Embryonic facial prominence (tissue), 1 donor: Measurements from ENCODE around the gene ELF5.

Experiments used
- DNase-seq: peaks from one replicate; pipeline ENCODE4 v3.0.0-alpha.2; 2016; ENCODE audit errors: extremely low spot score

ELF5 gene

DNA sequence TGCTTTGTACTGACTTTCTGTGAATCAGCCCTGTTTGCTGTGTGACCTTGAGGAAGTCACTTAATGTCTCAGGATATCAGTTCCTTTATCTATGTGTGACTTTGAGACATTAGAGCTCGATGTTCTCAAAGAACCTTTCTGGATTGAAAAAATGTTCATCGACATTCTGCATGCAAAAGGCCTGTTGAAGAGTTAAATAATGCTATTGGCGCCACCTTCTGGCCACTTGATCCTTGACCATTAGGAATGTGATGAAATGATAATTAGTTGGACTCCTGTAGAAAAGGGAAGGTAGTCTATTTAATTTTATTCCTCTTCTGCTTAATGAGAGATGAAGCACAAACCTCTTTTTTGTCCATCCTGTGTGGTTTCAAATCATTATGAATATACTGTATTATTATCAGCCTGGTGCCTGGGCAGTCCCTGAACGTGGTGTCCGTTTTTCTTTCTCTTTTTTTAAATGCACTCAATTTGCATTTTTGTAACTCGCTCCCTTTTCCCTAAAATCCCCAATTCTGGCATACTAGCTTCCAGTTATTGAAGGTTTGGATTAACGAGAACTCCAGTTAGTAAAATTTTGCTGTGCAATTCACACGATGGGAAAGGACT, 20.7 kb downstream of the ELF5 start:
- no peak for DNase-seq

DNA sequence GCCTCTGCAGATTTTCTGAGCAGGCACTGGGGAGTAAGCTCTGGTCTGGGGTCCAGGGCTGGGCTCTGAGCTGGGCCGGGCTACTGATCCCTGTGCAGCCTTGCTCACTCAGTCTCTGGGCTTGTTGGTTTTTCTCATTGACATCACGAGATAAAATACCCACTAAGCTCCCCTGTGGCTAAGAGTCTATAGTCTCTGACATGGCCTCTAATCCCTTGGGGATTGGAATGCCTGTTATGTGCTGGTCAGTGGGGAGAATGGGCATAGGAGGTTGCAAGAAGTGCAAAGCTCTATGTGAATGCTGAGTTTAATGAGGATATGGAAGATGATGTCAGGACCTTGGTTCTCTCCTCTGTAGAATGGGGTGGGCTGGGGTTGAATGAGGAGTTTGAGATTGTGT, 23.3 kb downstream of the ELF5 start:
- no peak for DNase-seq

DNA sequence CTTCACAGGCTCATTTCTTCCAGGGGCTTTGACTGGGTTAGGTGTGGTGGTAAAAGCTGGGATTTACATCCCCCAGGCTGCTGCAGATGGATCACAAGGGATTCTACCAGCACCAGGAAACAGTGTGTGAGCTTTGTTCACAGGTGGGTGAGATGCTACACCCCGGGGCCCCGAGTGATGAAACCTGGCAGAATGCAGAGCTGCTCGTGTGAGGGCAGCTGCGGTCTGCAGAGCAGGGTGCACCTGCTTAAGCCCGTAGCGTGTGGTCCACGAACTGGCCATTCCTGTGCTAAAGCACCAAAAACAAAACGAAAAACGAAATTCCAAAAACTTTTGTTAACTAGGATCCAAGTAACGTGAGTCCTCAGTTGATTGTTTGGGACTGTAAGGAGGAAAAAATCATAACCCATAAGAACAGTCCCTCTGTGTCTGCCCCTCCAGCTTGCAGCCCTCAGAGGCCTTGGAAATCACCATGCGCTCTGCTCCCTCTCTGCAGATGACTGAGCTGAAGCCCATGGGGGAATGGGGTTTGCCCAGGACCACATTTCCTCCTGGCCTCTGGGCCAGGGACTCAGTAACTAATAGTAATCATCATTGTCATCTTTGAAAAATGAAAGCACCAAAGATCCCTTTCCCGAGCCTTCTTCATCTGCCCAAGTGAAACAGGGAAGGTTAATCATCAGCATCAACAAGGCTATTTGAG, 24.6 kb downstream of the ELF5 start:
- DNase-seq, result no peak

DNA sequence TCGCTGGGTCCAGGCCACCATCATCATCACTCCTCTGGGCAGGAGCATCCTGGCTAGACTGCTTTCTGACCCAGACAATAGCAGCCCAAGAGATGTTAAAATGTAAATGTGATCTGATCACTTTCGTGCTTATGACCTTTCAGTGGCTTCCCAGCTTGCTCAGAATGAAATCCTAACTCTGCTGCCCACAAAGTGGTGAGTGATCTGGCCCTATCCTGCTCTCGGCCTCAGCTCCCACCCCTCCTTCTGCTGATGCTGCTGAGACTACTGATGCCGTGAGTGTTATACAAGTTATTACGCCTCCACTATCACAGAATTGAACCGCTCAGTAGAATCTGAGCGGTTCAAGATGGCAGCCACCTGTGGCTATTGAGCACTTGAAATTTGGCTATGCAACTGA, 26.2 kb downstream of the ELF5 start:
- no peak for DNase-seq

DNA sequence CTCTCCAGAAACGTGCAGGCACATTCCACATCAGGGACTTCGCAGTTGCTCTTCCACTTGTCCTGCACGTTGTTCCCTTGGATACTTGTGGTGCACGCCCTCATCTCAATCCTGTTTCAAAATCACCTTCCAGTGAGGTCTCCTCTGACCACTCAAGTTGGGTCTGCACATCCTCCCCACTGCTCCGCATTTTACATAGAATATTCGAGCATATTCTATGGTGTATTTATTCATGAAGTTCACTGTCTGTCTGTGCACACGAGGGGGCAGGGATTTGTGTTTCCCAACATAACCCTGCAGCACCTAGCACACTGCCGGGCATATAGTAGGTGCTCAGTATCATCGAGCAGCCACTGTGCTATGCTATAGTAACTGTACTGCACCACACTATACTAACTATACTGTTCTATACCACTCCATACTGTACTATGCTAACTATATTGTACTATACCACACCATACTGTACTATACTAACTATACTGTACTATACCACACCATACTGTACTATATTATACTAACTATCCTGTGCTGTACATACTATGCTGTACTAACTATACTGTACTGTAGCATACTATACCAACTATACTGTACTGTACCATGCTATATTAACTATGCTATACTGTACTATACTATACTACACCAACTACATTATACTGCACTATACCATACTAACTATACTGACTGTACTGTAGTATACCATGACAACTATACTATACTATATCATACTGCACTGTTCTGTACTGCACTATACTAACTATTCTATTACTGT, 30.3 kb downstream of the ELF5 start:
- DNase-seq, result no peak

DNA sequence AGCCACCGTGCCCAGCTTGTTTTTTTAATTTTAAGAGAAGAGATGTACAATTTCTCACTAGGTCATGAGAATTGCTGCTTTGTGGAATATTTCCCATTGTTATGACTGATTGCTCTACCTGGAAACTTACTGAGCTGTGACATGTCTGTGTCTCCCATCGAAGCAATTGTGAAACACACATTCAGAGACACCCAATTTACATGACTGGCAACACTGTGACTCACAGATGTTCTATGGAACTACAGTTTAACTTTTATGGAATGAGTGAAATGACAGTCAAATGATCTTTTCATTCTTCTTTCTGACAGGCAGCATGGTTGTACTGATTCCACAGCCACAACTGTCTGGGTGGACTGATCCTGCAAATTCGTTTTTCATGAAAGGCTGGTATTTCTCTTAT, 32.3 kb downstream of the ELF5 start:
- DNase-seq, result no peak

DNA sequence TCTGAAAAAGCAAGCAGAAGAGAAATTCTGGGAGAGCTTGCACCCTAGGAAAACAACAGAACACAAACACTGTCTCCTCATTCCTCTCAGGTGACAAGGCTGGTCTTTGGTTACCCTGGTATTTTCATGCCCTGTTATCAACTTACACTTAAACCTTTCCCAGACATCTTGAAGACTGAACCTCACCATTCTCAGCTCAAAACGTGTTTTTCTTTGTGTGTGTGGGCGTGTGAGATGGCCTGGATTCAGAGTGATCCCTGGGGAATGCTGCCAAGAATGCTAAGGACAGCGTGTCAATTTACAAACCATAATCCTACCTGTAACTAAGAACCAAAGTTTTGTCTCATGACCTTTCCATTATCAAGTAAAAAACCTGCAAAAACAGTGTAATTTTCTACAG, 33.3 kb downstream of the ELF5 start:
- no peak for DNase-seq

DNA sequence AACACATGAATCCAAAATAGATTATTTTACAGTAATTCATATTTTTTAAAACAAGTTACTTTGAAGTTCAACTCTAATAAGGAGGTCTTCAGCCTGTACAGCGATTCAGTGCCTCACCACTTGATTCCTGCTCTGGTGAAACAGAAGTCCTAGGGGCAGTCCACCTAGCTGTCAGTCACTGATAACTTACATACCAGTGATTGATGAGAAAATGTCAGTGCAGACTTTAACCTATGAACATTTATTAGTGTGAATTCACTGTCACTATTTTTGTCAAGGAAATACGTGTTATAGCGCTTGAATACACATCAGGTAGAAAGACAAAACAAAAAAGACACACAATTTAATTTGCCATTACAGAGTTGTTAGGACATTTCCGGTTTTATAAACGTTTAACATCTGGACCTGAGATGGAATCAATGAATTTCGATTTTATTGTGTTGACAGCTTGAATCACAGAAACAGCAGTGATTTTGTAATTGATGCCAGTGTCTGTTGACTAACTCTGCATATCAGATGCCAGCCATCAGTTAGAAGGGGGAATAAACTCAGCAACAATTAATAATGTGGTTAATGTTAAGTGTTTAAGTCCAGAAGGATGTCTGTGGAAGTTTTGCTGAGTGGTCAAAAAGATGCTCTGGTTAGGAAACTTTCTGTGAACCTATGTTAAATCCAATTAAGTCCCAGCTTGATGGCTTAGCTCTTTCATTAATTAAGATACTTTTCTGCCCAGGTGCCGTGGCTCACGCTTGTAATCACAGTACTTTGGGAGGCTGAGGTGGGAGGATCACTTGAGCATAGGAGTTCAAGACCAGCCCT, 34.5 kb downstream of the ELF5 start:
- no peak for DNase-seq

DNA sequence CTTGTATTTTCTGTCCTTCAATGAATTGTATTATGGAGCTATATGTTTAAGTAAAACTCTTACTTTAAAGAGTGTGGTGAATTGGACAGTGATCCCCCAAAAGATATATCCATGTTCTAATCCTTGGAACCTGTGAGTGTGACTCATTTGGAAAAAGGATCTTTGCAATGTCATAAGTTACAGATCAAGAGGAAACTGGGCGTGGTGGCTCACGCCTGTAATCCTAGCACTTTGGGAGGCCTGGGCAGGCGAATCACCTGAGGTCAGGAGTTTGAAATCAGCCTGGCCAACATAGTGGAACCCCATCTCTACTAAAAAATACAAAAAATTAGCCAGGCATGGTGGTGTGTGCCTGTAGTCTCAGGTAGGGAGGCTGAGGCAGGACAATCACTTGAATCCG, 36.7 kb downstream of the ELF5 start:
- no peak for DNase-seq

DNA sequence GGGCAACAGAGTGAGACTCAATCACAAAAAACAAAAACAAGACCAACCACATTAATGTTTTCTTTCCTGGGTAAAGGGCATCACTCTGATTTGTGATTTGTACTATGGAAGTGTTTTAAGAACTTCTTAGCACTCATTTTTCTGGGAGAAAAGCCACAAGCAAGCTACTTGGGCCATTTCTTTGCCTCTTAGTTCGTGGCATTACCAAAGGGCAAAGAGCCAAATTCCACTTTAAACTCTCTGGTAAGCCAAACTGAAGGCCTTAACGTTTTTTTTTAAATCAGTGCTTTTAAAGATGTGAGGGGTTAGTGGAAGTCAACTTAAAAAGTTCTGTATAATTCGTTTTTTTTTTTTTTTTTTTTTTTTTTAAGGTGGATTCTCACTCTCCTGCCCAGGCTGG, 37.9 kb downstream of the ELF5 start:
- no peak for DNase-seq

DNA sequence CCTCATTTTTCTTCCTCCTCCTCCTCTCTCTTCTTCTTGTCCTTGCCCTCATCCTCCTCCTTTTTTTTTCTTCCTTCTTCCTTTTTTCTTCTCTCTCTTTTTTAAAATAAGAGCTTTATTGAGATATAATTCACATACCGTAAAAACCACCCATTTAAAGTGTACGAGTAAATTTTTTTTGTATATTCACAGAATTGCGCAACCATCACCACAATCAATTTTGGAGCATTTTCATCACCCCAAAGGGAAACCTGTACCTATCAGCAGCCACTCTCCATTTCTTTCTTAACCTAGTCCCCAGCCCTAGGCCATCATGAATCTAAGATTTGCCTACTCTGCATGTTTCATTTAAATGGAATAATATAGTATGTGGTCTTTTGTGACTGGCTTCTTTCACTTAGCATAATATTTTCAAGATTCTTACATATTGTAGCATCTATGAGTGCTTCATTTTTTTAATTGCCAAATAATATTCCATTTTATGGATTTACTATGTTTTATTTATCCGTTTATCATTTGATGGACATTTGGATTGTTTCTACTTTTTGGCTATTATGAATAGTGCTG, 39.9 kb downstream of the ELF5 start:
- DNase-seq, result no peak

DNA sequence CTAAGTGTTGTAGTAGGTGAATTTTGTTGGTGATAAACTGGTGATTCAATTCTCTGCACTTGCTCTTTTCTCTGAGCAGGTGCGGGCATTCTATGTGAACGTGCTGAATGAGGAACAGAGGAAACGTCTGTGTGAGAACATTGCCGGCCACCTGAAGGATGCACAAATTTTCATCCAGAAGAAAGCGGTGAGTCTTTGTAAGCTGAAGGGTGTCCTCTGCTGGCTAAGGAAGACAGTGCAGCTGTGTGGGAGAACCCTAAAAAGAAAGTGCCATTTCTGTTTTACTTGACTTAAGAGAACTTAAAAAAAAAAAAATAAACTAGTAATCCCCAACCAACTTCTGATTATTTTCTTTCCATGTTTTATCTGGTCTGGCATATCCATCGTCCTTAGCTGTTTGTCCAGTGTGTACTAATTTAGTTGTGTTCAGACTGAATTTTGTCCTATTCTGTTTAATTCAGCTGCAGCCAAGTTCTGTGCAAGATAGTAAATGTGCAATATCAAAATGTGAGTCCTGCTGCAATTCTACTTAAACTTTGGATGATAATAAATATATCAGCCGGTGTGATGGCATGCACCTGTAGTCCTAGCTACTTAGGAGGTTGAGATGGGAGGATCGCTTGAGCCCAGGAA, 45.3 kb downstream of the ELF5 start:
- no peak for DNase-seq

DNA sequence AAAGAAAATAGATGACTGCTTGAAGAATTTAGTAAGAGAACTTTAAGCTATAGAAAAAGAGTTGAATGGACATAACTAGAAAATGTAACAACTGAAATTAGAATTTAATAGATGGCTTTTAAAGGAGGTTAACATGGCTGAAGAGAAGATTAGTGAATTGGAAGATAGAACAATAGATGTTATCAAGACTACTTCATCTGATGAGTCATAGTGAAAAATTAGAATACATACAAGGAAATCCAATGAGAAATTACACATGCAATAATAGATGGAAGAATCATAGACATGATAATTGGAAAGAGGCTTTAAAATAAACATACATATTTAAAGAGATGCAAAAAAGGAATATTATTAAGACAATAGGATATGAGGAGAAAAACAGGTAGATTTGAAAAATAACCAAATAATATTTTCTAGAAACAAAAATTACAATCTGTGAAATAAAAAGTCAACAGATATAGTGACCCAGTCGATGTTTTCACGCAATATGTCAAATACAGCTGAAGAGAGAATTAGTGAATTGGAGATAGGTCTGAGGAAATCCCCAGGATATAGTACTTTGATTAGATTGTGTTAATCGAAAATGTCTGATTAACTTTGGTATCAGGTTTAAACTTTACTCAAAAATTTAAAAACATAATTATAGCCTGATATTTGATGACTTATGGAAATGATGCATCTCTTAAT, 46.6 kb downstream of the ELF5 start:
- DNase-seq, result no peak

DNA sequence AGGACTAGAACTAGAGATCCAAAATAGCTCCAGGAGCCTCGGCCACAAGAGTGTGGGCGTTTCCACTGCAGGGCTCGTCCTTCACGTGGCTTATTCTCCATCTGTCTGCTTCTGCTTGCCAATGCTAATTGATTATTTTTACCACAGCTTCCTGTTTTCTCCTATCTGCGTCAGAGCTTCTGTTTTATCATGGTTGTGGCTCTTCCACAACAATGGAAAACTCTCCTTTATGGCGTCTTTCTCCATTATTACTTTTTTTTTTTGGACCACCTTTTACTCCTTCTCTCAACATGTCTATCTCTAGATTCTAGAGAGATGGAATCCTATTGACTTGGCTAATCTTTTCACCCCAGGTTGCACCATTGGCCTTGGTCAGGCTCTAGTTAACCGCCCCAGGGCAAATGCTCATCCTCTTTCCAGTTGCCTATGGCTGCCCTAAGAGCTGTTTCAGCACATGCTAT, 49.0 kb downstream of the ELF5 start:
- DNase-seq, result no peak

DNA sequence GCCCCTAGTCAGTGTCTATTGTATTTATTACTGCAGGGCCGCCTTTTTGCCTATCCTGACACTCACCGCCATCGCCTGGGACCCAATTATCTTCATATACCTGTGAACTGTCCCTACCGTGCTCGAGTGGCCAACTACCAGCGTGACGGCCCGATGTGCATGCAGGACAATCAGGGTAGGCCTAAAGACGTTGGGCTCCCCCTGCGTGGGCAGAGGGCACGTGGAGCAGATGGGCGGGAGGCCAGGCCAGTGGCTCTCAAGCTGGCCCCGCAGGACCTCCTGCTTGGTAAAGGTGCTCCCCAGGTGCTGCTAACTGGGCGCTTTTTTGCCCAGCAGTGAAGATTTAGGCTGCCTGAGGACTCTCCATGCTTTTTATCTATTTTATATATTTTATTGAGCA, 52.4 kb downstream of the ELF5 start:
- DNase-seq, result no peak

DNA sequence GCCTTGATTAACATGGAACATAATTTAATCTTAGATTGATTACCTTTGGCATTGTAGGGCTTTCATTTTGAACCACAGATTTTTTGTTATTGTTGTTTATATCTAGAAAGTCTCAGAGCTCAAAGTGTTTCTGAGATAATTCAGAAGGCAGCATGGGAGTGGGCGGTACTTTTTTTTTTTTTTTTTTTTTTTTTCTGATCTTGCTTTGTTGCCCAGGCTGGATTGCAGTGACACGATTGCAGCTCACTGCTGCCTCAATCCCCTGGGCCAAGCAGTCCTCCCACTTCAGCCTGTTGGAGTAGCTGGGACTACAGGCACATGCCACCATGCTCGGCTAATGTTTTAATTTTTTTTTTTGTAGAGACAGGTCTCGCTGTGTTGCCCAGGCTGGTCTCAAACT, 53.3 kb downstream of the ELF5 start:
- no peak for DNase-seq

DNA sequence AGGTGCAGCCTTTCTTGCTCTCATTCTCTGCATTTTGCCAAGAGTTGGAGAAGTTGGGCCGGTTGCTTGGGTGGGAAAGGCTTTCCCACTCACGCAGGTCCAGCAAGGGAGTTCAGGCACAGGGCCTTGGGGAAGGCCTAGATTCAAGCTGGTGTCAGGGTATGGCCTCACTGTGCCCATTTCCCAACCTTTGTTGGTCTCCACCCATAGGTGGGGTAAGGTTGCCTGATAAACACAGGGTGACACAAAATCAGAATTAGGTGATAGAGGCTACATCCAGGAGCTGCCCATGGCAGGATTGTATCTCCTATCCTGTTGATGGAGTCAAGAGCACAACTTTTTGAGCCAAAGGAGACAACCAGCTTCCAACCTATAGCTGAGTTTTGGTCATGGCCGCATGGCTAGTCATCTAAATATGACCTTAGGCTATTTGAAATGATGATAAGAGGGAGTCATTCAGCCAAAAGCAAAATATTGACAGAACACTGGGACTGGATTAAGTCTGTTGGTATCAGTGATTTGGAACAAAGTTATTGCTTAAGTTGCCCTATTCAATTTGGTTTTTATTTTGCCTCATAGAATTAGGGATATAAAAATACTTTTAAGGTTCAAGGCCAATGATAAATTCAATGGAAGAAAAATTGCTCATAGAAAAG, 54.0 kb downstream of the ELF5 start:
- DNase-seq, result no peak

DNA sequence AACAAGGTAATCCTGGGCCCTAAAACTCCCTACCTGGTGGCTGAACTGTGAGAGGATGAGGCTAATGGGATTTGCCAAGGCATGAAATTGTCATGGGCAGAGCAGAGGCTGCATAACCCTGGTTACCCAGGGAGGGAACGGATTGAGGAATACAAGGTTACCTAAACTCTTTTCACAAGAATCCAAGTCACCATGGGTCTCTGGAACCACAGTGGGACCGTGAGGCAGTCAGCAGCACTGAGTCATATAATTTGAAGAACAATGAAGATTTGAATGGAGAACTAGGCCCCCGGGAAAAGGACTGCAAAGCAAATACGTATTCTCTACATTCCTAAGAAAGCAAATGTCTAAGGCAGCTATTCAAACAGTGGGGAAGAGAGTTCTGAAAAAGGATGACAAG, 55.1 kb downstream of the ELF5 start:
- DNase-seq, result no peak

DNA sequence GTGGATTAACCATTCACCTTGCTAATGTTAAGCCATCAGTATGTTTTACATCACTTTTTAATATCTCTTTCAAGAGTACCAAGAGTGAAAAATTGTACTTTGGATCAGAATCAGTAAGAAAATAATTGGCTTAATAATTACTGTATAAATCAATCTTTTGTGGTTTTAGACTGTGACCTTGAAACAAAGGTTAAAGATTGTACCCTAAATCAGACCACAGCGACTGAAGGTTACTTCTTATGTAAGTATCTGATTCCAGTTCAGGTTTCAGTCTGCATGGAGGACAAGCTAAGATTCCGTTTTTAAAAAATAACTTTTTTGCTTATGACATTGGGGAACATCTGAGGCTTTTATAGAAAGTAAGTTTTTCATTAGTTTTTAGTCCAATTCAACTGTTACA, 56.0 kb downstream of the ELF5 start:
- no peak for DNase-seq

DNA sequence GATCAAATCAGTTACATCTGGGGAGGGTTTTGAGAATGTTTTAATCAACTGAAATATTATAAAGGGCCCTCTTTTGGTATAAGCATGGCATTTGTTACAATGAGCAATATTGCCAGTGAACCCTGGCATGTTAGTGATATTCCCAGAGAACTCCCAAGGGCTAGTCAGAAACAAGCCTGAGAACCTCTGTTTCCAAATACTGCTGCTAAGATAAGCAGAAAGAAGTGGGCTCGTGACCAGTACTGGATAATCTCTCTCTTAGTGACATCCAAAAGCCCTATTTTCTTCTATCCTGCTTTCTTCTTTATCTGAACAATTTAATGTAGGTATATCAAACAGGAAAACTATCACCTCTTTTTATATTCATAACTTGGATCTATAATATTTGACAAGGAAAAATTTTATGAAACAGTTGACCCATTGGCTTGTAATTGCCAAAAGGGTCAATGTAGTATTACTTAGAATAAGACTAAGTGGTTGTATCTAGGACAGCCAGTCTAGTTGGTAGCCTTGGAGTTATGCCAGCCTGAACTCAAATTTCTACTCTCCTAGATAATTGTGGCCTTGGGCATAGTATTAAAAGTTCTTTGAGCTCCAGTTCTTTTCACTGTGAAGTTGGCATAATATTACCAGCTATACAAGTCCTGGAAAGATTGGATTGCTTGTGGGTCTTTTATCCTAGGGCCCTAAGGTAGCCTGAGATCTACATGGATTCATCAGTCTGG, 59.1 kb downstream of the ELF5 start:
- DNase-seq, result no peak
